Heart left ventricle (tissue), 16 donors: ENCODE data around the gene LRRC63. TPM values are rescaled to one million over a fixed set of nuclear protein-coding genes. Genes with fewer than 3 reads are reported as not detected.

Source experiments
- ATAC-seq, 4 donors: fragments of 200-7000 bp; cut with Tn5 transposase; one replicate each; pipeline ENCODE4 v1.9.1; 2020 to 2022; ENCODE audit warnings: moderate library complexity in 4 of 4, mild to moderate bottlenecking in 3 of 4, moderate number of reproducible peaks in 1 of 4
- DNase-seq, 5 donors: peaks; one replicate each; pipeline ENCODE4 v3.0.0-alpha.2; 2020
- H3K27ac ChIP-seq, 12 donors: fragments of 200-600 bp; sonication (generic) in 4 of 12; one replicate each; pipeline versions ENCODE4 v1.5.0 to v1.8.0; 2016 to 2022; ENCODE audit warnings: mild to moderate bottlenecking in 2 of 12
- H3K27me3 ChIP-seq, 9 donors: fragments of 200-600 bp; sonication (generic) in 2 of 9; one replicate each; pipeline versions ENCODE4 v1.5.1 to v1.8.0; 2016 to 2022; ENCODE audit warnings: mild to moderate bottlenecking in 3 of 9
- H3K36me3 ChIP-seq, 9 donors: fragments of 200-600 bp; sonication (generic) in 2 of 9; one replicate each; pipeline versions ENCODE4 v1.5.0 to v1.8.0; 2018 to 2022; ENCODE audit warnings: mild to moderate bottlenecking in 2 of 9
- H3K4me1 ChIP-seq, 12 donors: fragments of 200-600 bp; sonication (generic) in 4 of 12; one replicate each; pipeline versions ENCODE4 v1.5.0 to v1.8.0; 2016 to 2022; ENCODE audit warnings: mild to moderate bottlenecking in 3 of 12
- H3K4me3 ChIP-seq, 12 donors: fragments of 200-600 bp; sonication (generic) in 4 of 12; one replicate each; pipeline versions ENCODE4 v1.5.0 to v1.8.0; 2017 to 2022; ENCODE audit warnings: mild to moderate bottlenecking in 9 of 12, moderate library complexity in 4 of 12
- H3K9me3 ChIP-seq, 12 donors: fragments of 200-600 bp; sonication (generic) in 4 of 12; one replicate each; pipeline versions ENCODE4 v1.5.0 to v1.8.0; 2016 to 2022; ENCODE audit warnings: mild to moderate bottlenecking in 1 of 12
- POLR2A ChIP-seq, 2 donors: fragments of 450-650 bp; IDR thresholded peaks; one replicate each; pipeline ENCODE4 v1.6.1; 2017; ENCODE audit warnings: antibody characterized with exemption in 2 of 2, mild to moderate bottlenecking in 2 of 2, moderate library complexity in 2 of 2
- WGBS, 4 donors: extraction: QIAGEN DNeasy Blood & Tissue Kit in 2 of 4; methylation state at CpG; one replicate each; pipeline versions ENCODE4 v1.1.5 to v1.1.7; 2013 to 2018; 5-methylcytosine and 5-hydroxymethylcytosine counted together
- intact Hi-C, 10 donors: fragments of 100-400 bp; cut with DNase I; formaldehyde crosslinking; loops; one replicate each; pipeline versions ENCODE4 v1.11.1 to v1.14.2; 2022
- polyA plus RNA-seq, 2 donors: library from polyadenylated mRNA; stranded (reverse); fragments of 200-250 nt; gene quantifications; one replicate each; pipeline ENCODE4 v1.2.3, GENCODE V29; 2013
- total RNA-seq, 9 donors: library from RNA; depleted of rRNA in 2 of 9; stranded (reverse); fragments of >200 nt in 2 of 9; fragmentation: NEBNext Ultra II Directional in 3 of 9; extraction: Animal tissue kit (Norgen Biotek cat#: 25700) in 3 of 9; gene quantifications; one replicate each; pipeline versions ENCODE4 v1.1.0 to v1.2.4, GENCODE V29; 2016 to 2023
- TF ChIP-seq, protein P1 (sequence below), 12 donors: fragments of 200-600 bp; sonication (generic) in 4 of 12; IDR thresholded peaks; one replicate each; pipeline versions ENCODE4 v1.5.0 to v1.8.0; 2018 to 2022; ENCODE audit warnings: antibody characterized with exemption in 12 of 12, mild to moderate bottlenecking in 5 of 12
- donor health status: ischemic (EF 13 %, LVEDD 7.1; RV severe dilation, severe dysfunction).
- donor health status: healthy with polysubstance abuse.
- donor health status: DM: no; HTN: yes; CAD: no.
- donor health status: DM: no; HTN: no; CAD: no.
- donor health status: ischemic (EF 25% LVEDD 6.9; RV normal size, moderate dysfunction).
- donor health status: ischemic (EF 25% LVEDD 5.7; RV mildly dilated, moderate dysfunction).
- donor health status: healthy.
- donor health status: DM: yes; HTN: yes; CAD: no.
- donor health status: ischemic (EF 35%, LVEDD 5.7; RV mildly dilated, moderate dysfunction).
- donor health status: nonischemic (EF 11% LVEDD 7.7; RV severe dilation, severe dysfunction).
- donor health status: DM: yes; HTN: yes; CAD: no.
- donor health status: PGD.
- donor health status: ischemic (EF 29% LVEDD 5.4; RV normal size, mild dysfunction).
- donor health status: nonischemic (EF 23%, LVEDD 6.1; RV moderate dilation, normal function).

Gene LRRC63
- total and polyA plus RNA-seq, 11 donors = 0.14 to 0.48 TPM; not detected in 9

DNA sequence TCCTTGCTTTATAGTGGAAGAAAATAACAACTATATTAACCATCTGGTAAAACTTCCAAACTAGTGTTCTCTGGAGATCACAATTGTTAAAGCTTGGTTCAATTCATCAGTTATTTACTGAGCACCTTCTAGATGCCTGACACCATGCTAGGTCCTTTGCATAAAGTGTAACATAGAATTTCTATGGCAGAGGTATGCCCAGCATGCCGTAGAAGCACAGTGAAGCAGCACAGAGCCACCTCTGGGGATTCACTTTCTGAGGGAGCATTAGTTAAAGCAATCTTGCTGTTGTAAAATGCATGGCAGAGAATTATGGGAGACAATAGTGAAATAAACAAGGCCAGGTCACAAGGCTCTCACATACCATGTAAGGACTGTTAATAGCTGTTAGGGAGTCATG lies 75.2 kb downstream of the LRRC63 start:
- no peak for ATAC-seq
- WGBS, 4 donors = 53 to 91% (median 62%) methylated on average over 1 of the region's 1 CpG
- intact Hi-C loops = no loop called here

DNA sequence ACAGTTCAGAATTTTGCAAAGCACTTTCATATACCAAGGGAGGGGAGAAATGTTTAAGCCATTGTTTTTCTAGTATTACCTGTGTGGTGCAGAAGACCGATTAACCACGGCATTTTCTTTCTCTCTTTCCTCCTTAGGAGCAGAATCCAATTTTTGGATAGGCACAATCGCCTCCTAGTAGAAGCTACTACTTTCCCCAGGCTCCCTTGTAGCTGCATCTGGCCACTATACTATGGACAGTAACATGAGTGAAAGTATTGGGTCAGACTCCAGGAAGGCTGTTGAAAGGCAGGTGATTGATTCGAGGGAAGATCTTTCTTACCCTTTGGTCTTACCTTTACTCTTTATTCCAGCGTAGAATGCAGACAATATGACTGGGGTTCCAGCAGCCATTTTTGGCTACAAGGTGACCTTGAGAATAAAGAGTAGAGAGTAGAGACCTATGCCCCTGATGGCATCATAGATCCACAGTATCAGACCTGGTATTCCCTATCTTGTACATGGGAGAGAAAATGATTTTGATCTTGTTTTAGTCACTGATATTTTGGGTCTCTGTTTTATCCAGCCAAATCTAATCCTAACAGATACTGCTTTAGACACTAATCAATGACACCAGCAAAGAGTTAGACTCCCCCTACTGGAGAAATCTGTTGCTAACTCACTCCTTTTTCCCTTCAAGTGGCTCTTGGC lies 77.0 kb downstream of the LRRC63 start:
- Histone ChIP-seq H3K36me3 (no peaks in the 10 kb centered on the region), H3K9me3 (no peaks in the 10 kb centered on the region), H3K27ac (no peak overlapping the region), H3K4me3 (no peak overlapping the region), H3K4me1 (no peaks in the 10 kb centered on the region), H3K27me3 (no peaks in the 10 kb centered on the region)
- TF ChIP-seq, protein P1, sequence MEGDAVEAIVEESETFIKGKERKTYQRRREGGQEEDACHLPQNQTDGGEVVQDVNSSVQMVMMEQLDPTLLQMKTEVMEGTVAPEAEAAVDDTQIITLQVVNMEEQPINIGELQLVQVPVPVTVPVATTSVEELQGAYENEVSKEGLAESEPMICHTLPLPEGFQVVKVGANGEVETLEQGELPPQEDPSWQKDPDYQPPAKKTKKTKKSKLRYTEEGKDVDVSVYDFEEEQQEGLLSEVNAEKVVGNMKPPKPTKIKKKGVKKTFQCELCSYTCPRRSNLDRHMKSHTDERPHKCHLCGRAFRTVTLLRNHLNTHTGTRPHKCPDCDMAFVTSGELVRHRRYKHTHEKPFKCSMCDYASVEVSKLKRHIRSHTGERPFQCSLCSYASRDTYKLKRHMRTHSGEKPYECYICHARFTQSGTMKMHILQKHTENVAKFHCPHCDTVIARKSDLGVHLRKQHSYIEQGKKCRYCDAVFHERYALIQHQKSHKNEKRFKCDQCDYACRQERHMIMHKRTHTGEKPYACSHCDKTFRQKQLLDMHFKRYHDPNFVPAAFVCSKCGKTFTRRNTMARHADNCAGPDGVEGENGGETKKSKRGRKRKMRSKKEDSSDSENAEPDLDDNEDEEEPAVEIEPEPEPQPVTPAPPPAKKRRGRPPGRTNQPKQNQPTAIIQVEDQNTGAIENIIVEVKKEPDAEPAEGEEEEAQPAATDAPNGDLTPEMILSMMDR (IDR thresholded peaks at IDR 0.05) = peak in 9 of 12 donors; percentile 13 to 69 (median 42)
- no peak for TF ChIP-seq POLR2A (IDR thresholded peaks at IDR 0.05)
- WGBS, 4 donors = 79 to 84% (median 81%) methylated on average over 5 of the region's 5 CpGs
- DNase-seq (no peak), ATAC-seq (peak in 1 of 4 donors; percentile 38)
- intact Hi-C loops = no loop called here

More for the DNA sequence above, 75.2 kb downstream of the LRRC63 start:
- H3K27me3 ChIP-seq = peaks cover 0 to 3% (median 0%) of the 10 kb centered on the region in 9 donors
- no peak for DNase-seq
- no peaks in the 10 kb centered on the region for H3K4me1 ChIP-seq
- H3K9me3 ChIP-seq = no peaks in the 10 kb centered on the region
- no peak overlapping the region for H3K27ac ChIP-seq
- no peaks in the 10 kb centered on the region for H3K36me3 ChIP-seq
- H3K4me3 ChIP-seq = no peak overlapping the region
- TF ChIP-seq, protein P1 (IDR thresholded peaks at IDR 0.05) = no peak
- no peak for TF ChIP-seq POLR2A (IDR thresholded peaks at IDR 0.05)

DNA sequence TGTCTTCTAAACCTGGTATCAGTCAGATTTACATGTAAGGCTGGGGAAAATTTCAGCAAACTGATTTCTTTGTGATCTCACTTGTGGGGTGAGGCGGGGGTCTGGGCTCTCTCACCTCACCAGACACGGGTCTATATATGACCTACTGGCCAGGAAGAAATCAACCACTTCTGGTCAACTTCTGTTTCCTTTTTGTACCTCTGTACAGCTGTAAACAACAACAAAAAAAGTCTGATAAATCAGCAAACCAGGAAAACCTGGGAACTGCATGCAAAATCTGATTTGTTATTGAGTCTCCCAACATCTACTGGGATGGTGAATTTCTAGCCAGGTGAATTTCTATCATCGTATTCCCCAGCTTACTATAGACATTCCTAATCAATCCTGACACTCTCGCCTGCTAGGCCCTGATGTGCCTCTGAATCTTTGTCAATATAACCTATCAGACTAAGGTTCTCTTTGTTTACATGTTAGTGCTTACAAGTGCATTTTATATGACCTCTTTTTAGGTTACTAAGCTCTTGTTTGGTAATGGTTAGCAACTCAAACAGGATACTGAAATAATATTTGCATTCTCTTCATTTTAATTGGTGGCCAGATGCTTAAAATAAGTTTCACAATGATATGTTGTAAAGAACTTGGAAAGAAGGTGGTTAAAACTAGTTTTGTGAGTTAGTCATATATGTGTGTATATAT lies 77.7 kb downstream of the LRRC63 start:
- H3K27me3 ChIP-seq = no peaks in the 10 kb centered on the region
- H3K4me3 ChIP-seq = no peak overlapping the region
- H3K4me1 ChIP-seq = no peaks in the 10 kb centered on the region
- intact Hi-C loops = no loop called here
- DNase-seq = no peak
- TF ChIP-seq, protein P1 (IDR thresholded peaks at IDR 0.05) = no peak
- TF ChIP-seq POLR2A (IDR thresholded peaks at IDR 0.05) = no peak
- no peak for ATAC-seq
- no peak overlapping the region for H3K27ac ChIP-seq
- 58 to 63% (median 61%) methylated on average over 4 of the region's 4 CpGs for WGBS, 4 donors
- H3K36me3 ChIP-seq = no peaks in the 10 kb centered on the region
- H3K9me3 ChIP-seq = no peaks in the 10 kb centered on the region

DNA sequence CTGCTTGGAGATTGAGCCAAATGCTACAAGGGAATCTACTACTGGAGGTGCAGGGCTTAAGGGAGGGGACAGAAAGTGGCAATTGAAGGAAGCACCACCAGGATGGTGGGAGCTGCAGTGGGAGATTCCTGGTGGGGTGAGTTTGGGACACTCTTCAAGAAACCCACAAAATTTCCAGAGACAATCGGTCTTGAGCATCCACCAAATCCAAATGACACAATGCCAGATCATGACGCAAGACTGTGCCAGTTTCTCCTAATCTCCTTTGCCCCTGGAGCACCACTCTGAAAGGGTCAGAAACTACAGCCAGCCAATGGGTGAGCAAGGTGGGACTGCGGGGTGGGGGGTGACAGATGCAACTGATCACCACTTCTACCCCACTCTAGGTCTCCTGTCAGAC lies 78.7 kb downstream of the LRRC63 start:
- ATAC-seq = no peak
- intact Hi-C loops = no loop called here

More for the DNA sequence above, 78.7 kb downstream of the LRRC63 start:
- H3K27ac ChIP-seq = no peak overlapping the region
- H3K36me3 ChIP-seq = no peaks in the 10 kb centered on the region
- DNase-seq = no peak
- H3K4me1 ChIP-seq = peaks cover 0 to 10% (median 0%) of the 10 kb centered on the region in 12 donors
- no peak overlapping the region for H3K4me3 ChIP-seq
- 81 to 93% (median 89%) methylated on average over 3 of the region's 3 CpGs for WGBS, 4 donors
- H3K27me3 ChIP-seq = no peaks in the 10 kb centered on the region
- H3K9me3 ChIP-seq = no peaks in the 10 kb centered on the region
- TF ChIP-seq, protein P1 (IDR thresholded peaks at IDR 0.05) = no peak
- TF ChIP-seq POLR2A (IDR thresholded peaks at IDR 0.05) = no peak
